8988T (cell line): ENCODE results near the gene ACTMAP.
"Not testable (repeated sequence)": the region's sequence is repeated elsewhere in the genome, so short reads cannot be mapped to it uniquely, and the experiment has no call there.

ENCODE experiments used
- DNase-seq: peaks from one replicate; pipeline ENCODE4 v3.0.0; 2011

The ACTMAP gene

GRCh38 chr19:40750058-40750873 lies at the start of gene ACTMAP:
Gene ACTMAP (minus strand): TSS chr19:40750477. CDS start chr19:40749803, 674 bp downstream.
- peak; percentile 77 for DNase-seq

GRCh38 chr19:40799558-40800338 lies 49.5 kb upstream of the ACTMAP start:
- DNase-seq = no peak

- peak; percentile 76 for DNase-seq
These were observed 48.6 kb upstream of the ACTMAP start, which contains the start of gene EGLN2 for GRCh38 chr19:40798683-40799557. Gene EGLN2 (plus strand): TSS chr19:40799191. CDS start chr19:40800573, 1,382 bp downstream.

- peak; percentile 92 for DNase-seq
These were observed 47.8 kb upstream of the ACTMAP start for GRCh38 chr19:40797963-40798682.

- DNase-seq = no peak
These were observed 47.1 kb upstream of the ACTMAP start for GRCh38 chr19:40797166-40797962.

GRCh38 chr19:40791996-40792395 lies 41.7 kb upstream of the ACTMAP start:
- DNase-seq = no peak

- no peak for DNase-seq
These were observed 41.1 kb upstream of the ACTMAP start for GRCh38 chr19:40791349-40791748.

- DNase-seq = no peak
These were observed 36.1 kb upstream of the ACTMAP start for GRCh38 chr19:40786060-40787037.

- no peak for DNase-seq
These were observed 35.2 kb upstream of the ACTMAP start for GRCh38 chr19:40785526-40785925.

GRCh38 chr19:40784146-40784545 lies 33.9 kb upstream of the ACTMAP start:
- DNase-seq = not testable (repeated sequence)

- DNase-seq = no peak
These were observed 33.4 kb upstream of the ACTMAP start for GRCh38 chr19:40783711-40784110.

- DNase-seq = no peak
These were observed 30.9 kb upstream of the ACTMAP start for GRCh38 chr19:40781140-40781539.

- no peak for DNase-seq
These were observed 30.3 kb upstream of the ACTMAP start for GRCh38 chr19:40780582-40780981.

GRCh38 chr19:40778706-40779284 lies 28.5 kb upstream of the ACTMAP start:
- no peak for DNase-seq

- peak; percentile 79 for DNase-seq
These were observed 27.8 kb upstream of the ACTMAP start, which contains the start of gene RAB4B for GRCh38 chr19:40777937-40778705. Gene RAB4B (plus strand): TSS chr19:40778247. CDS start chr19:40778376, 129 bp downstream.

- no peak for DNase-seq
These were observed 27.3 kb upstream of the ACTMAP start for GRCh38 chr19:40777645-40777936.

- no peak for DNase-seq
These were observed 26.8 kb upstream of the ACTMAP start for GRCh38 chr19:40776932-40777644.

- no peak for DNase-seq
These were observed 26.1 kb upstream of the ACTMAP start for GRCh38 chr19:40776364-40776763.
